Ovary (tissue), 3 donors: ENCODE results near the gene TPCN2.

Experiments used
- EP300 ChIP-seq: sonication (generic); formaldehyde crosslinking; IDR thresholded peaks from one replicate; pipeline ENCODE4 v1.6.1; 2017; ENCODE audit warnings: antibody characterized with exemption
- POLR2A ChIP-seq: fragments of 450-650 bp; IDR thresholded peaks from one replicate; pipeline ENCODE4 v1.6.1; 2017; ENCODE audit warnings: antibody characterized with exemption, mild to moderate bottlenecking, moderate library complexity
- TF ChIP-seq, protein P1 (sequence below), 3 donors: fragments of 450-650 bp in 2 of 3; fragments of 200-600 bp in 1 of 3; IDR thresholded peaks; one replicate each; pipeline versions ENCODE4 v1.5.1 to v1.8.0; 2016 to 2022; ENCODE audit warnings: antibody characterized with exemption in 3 of 3, mild to moderate bottlenecking in 1 of 3
- donor health status: DM: no; HTN: no; CAD: no.

DNA sequence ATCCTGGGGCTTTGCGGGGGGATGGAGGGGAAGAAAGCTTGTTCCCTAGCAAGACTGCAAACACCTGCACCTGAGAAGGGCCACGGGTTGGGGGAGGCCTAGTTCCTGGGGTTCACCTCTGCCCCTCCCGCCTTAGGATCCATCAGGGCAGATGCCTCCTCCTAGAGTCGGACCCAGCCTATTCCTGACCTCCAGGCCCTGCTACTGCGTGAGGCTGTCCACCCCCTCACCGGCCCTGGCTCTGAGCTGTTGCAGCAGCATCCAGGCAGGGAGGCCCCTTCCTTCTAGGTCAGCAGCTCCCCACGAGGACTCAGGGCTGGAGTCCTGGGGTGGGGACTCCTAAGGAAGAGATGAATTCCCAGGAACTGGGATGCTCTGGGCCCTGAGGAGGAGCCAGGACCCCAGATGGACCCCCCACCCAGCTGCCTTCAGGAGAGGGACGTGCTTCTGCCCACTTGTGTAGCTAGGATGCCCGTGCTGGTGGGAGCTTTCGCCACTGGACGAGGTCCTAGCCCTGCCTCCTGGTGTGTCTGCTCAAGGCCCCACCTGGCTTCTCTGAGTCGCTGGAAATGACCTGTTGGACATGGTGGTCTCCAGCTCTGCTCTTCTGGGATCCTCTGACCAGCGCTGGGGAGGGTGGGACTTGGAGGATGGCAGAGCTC lies 46.0 kb upstream of the TPCN2 start:
- no peak for TF ChIP-seq POLR2A
- TF ChIP-seq, protein P1, sequence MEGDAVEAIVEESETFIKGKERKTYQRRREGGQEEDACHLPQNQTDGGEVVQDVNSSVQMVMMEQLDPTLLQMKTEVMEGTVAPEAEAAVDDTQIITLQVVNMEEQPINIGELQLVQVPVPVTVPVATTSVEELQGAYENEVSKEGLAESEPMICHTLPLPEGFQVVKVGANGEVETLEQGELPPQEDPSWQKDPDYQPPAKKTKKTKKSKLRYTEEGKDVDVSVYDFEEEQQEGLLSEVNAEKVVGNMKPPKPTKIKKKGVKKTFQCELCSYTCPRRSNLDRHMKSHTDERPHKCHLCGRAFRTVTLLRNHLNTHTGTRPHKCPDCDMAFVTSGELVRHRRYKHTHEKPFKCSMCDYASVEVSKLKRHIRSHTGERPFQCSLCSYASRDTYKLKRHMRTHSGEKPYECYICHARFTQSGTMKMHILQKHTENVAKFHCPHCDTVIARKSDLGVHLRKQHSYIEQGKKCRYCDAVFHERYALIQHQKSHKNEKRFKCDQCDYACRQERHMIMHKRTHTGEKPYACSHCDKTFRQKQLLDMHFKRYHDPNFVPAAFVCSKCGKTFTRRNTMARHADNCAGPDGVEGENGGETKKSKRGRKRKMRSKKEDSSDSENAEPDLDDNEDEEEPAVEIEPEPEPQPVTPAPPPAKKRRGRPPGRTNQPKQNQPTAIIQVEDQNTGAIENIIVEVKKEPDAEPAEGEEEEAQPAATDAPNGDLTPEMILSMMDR (IDR thresholded peaks at IDR 0.05) = no peak
- no peak for TF ChIP-seq EP300
